IMR-90 (cell line): ENCODE results near the gene DHX29.
A peak's percentile ranks its signal among the peaks of the same experiment; 100 is the strongest.

Experiments
- BHLHE40 ChIP-seq: fragments of 150-350 bp; IDR thresholded peaks from 2 replicates; pipeline ENCODE4 v1.6.1; 2016; ENCODE audit warnings: mild to moderate bottlenecking, low read depth, low read length
- CEBPB ChIP-seq: IDR thresholded peaks from 2 replicates; pipeline ENCODE4 v1.6.1; 2012; ENCODE audit warnings: low read depth, low read length, improper control_type of control experiment
- FOS ChIP-seq: fragments of 150-350 bp; IDR thresholded peaks from 2 replicates; pipeline ENCODE4 v1.6.1; 2016; ENCODE audit warnings: low read depth, low read length
- MAFK ChIP-seq: IDR thresholded peaks from 2 replicates; pipeline ENCODE4 v1.6.1; 2012; ENCODE audit warnings: low read depth, low read length, improper control_type of control experiment
- MXI1 ChIP-seq: IDR thresholded peaks from 2 replicates; pipeline ENCODE4 v1.6.1; 2012; ENCODE audit warnings: low read depth, mild to moderate bottlenecking, low read length, moderate library complexity, borderline replicate concordance
- NFE2L2 ChIP-seq: fragments of 150-350 bp; IDR thresholded peaks from 2 replicates; pipeline ENCODE4 v1.6.1; 2016; ENCODE audit warnings: low read depth, mild to moderate bottlenecking, low read length
- POLR2A ChIP-seq: IDR thresholded peaks from 2 replicates; pipeline ENCODE4 v1.6.1; 2012; ENCODE audit warnings: mild to moderate bottlenecking, low read depth, low read length
- RAD21 ChIP-seq: IDR thresholded peaks from 2 replicates; pipeline ENCODE4 v1.6.1; 2012; ENCODE audit warnings: low read length, improper control_type of control experiment
- RFX5 ChIP-seq: IDR thresholded peaks from 2 replicates; pipeline ENCODE4 v1.8.0; 2012; ENCODE audit warnings: low read depth, mild to moderate bottlenecking, low read length, moderate library complexity
- SMC3 ChIP-seq: fragments of 150-350 bp; IDR thresholded peaks from 2 replicates; pipeline ENCODE4 v1.6.1; 2016; ENCODE audit warnings: low read depth, mild to moderate bottlenecking, antibody characterized with exemption, low read length, moderate library complexity
- TF ChIP-seq, protein P1 (sequence below): conservative IDR thresholded peaks from 2 replicates; pipeline ENCODE4 v1.5.1; 2012; ENCODE audit warnings: mild to moderate bottlenecking, low read depth, low read length, improper control_type of control experiment
- TF ChIP-seq, protein P2 (sequence below): fragments of 150-350 bp; IDR thresholded peaks from 2 replicates; pipeline ENCODE4 v1.6.1; 2017; ENCODE audit warnings: mild to moderate bottlenecking, antibody characterized with exemption, low read length, low read depth
- TF ChIP-seq, protein P3 (sequence below): fragments of 150-350 bp; IDR thresholded peaks from 2 replicates; pipeline ENCODE4 v1.6.1; 2016; ENCODE audit warnings: low read depth, mild to moderate bottlenecking, low read length, moderate library complexity, borderline replicate concordance

- TF ChIP-seq FOS (no peak), POLR2A (no peak), CEBPB (no peak), RFX5 (no peak), BHLHE40 (no peak), SMC3 (no peak), NFE2L2 (no peak), MXI1 (no peak), MAFK (peak; percentile 21; the same call in 1 of the 2 replicates), RAD21 (no peak)
- TF ChIP-seq, protein P1, sequence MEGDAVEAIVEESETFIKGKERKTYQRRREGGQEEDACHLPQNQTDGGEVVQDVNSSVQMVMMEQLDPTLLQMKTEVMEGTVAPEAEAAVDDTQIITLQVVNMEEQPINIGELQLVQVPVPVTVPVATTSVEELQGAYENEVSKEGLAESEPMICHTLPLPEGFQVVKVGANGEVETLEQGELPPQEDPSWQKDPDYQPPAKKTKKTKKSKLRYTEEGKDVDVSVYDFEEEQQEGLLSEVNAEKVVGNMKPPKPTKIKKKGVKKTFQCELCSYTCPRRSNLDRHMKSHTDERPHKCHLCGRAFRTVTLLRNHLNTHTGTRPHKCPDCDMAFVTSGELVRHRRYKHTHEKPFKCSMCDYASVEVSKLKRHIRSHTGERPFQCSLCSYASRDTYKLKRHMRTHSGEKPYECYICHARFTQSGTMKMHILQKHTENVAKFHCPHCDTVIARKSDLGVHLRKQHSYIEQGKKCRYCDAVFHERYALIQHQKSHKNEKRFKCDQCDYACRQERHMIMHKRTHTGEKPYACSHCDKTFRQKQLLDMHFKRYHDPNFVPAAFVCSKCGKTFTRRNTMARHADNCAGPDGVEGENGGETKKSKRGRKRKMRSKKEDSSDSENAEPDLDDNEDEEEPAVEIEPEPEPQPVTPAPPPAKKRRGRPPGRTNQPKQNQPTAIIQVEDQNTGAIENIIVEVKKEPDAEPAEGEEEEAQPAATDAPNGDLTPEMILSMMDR: no peak
- TF ChIP-seq, protein P2, sequence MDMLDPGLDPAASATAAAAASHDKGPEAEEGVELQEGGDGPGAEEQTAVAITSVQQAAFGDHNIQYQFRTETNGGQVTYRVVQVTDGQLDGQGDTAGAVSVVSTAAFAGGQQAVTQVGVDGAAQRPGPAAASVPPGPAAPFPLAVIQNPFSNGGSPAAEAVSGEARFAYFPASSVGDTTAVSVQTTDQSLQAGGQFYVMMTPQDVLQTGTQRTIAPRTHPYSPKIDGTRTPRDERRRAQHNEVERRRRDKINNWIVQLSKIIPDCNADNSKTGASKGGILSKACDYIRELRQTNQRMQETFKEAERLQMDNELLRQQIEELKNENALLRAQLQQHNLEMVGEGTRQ: no peak
- TF ChIP-seq, protein P3, sequence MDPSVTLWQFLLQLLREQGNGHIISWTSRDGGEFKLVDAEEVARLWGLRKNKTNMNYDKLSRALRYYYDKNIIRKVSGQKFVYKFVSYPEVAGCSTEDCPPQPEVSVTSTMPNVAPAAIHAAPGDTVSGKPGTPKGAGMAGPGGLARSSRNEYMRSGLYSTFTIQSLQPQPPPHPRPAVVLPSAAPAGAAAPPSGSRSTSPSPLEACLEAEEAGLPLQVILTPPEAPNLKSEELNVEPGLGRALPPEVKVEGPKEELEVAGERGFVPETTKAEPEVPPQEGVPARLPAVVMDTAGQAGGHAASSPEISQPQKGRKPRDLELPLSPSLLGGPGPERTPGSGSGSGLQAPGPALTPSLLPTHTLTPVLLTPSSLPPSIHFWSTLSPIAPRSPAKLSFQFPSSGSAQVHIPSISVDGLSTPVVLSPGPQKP: no peak
Measured at GRCh38 chr5:55250064-55250463, 57.4 kb downstream of the DHX29 start.
